ENCODE data around the gene RABGEF1. TPM values are rescaled to one million over a fixed set of nuclear protein-coding genes. Genes with fewer than 3 reads are reported as not detected.
"Not testable (repeated sequence)": the region's sequence is repeated elsewhere in the genome, so short reads cannot be mapped to it uniquely, and the experiment has no call there.

RABGEF1 gene
- total RNA-seq, 2 experiments from 2014 or later, result 24.4 TPM

- CTCF ChIA-PET, result no interaction called here
- POLR2A ChIA-PET, result no interaction called here
These were observed 96.5 kb downstream of the RABGEF1 start for GRCh38 chr7:66837007-66837406.

GRCh38 chr7:66837661-66838060 lies 97.1 kb downstream of the RABGEF1 start:
- CTCF ChIA-PET, result interaction anchor here (0.6 to 1.2 kb wide), 2 partner anchors 12 to 167 kb away, joined by 3 read pairs; no protein-coding TSS in a partner anchor
- POLR2A ChIA-PET, result no interaction called here

- CTCF ChIA-PET, result no interaction called here
- POLR2A ChIA-PET, result no interaction called here
These were observed 99.3 kb downstream of the RABGEF1 start for GRCh38 chr7:66839814-66840213.

- ChIA-PET CTCF (interaction anchor here (0.6 kb wide), 1 partner anchor 74 kb away, joined by 4 read pairs; no protein-coding TSS in a partner anchor), POLR2A (no interaction called here)
These were observed 99.8 kb downstream of the RABGEF1 start for GRCh38 chr7:66840316-66840715.

- POLR2A ChIA-PET, result no interaction called here
- CTCF ChIA-PET, result no interaction called here
These were observed 101.4 kb downstream of the RABGEF1 start for GRCh38 chr7:66841898-66842297.

- POLR2A ChIA-PET, CTCF ChIA-PET: not testable (repeated sequence)
These were observed 103.0 kb downstream of the RABGEF1 start for GRCh38 chr7:66843492-66843891.

GRCh38 chr7:66844552-66845378 lies 104.2 kb downstream of the RABGEF1 start:
- POLR2A ChIA-PET, result interaction anchor here (0.5 to 1.8 kb wide), 13 partner anchors 11 to 339 kb away, joined by 3 to 13 read pairs (median 5); partner anchors contain the start of genes KCTD7, RABGEF1, SBDS and TMEM248
- CTCF ChIA-PET, result interaction anchor here (0.5 to 1.1 kb wide), 6 partner anchors 19 to 751 kb away, joined by 3 read pairs; no protein-coding TSS in a partner anchor

- CTCF ChIA-PET, result interaction anchor here (1.1 kb wide), 1 partner anchor 20 kb away, joined by 3 read pairs; no protein-coding TSS in a partner anchor
These were observed 105.0 kb downstream of the RABGEF1 start for GRCh38 chr7:66845379-66846095.

GRCh38 chr7:66846096-66846445 lies 105.5 kb downstream of the RABGEF1 start:
- CTCF ChIA-PET, POLR2A ChIA-PET: not testable (repeated sequence)

More at GRCh38 chr7:66845379-66846095, 105.0 kb downstream of the RABGEF1 start:
- POLR2A ChIA-PET, result interaction anchor here (0.6 to 1.8 kb wide), 8 partner anchors 12 to 340 kb away, joined by 3 to 13 read pairs (median 4); partner anchors contain the start of genes KCTD7, RABGEF1, SBDS and TMEM248

GRCh38 chr7:66847523-66847855 lies 107.0 kb downstream of the RABGEF1 start:
- POLR2A ChIA-PET, CTCF ChIA-PET: not testable (repeated sequence)

- ChIA-PET POLR2A (no interaction called here), CTCF (no interaction called here)
These were observed 107.6 kb downstream of the RABGEF1 start for GRCh38 chr7:66847879-66848790.

GRCh38 chr7:66859339-66859738 lies 118.8 kb downstream of the RABGEF1 start:
- ChIA-PET CTCF (no interaction called here), POLR2A (interaction anchor here (0.6 to 1.2 kb wide), 2 partner anchors 15 to 231 kb away, joined by 3 to 5 read pairs; partner anchors contain the start of gene KCTD7)

- POLR2A ChIA-PET, result interaction anchor here (0.6 to 1.2 kb wide), 2 partner anchors 15 to 231 kb away, joined by 3 to 5 read pairs; partner anchors contain the start of gene KCTD7
- CTCF ChIA-PET, result interaction anchor here (1.2 kb wide), 1 partner anchor 10 kb away, joined by 3 read pairs; no protein-coding TSS in a partner anchor
These were observed 119.5 kb downstream of the RABGEF1 start for GRCh38 chr7:66859794-66860645.

- CTCF ChIA-PET, result interaction anchor here (1.2 kb wide), 1 partner anchor 9 kb away, joined by 3 read pairs; no protein-coding TSS in a partner anchor
- POLR2A ChIA-PET, result no interaction called here
These were observed 120.2 kb downstream of the RABGEF1 start for GRCh38 chr7:66860767-66861166.

Other genes with a start within 250 kb of the RABGEF1 start
- 10 to 100 TPM in 1 of 2 experiments, 1 to 10 TPM in 1; 9.3 to 10.0 TPM for gene KCTD7, start 111.9 kb upstream of the RABGEF1 start, total RNA-seq
- gene TMEM248, start 180.5 kb downstream of the RABGEF1 start, total RNA-seq, result 10 to 100 TPM; 83.2 to 85.2 TPM